ENCODE measurements around the gene CHDH.
A peak's percentile ranks its signal among the peaks of the same experiment; 100 is the strongest.

- TF ChIP-seq, protein P1, sequence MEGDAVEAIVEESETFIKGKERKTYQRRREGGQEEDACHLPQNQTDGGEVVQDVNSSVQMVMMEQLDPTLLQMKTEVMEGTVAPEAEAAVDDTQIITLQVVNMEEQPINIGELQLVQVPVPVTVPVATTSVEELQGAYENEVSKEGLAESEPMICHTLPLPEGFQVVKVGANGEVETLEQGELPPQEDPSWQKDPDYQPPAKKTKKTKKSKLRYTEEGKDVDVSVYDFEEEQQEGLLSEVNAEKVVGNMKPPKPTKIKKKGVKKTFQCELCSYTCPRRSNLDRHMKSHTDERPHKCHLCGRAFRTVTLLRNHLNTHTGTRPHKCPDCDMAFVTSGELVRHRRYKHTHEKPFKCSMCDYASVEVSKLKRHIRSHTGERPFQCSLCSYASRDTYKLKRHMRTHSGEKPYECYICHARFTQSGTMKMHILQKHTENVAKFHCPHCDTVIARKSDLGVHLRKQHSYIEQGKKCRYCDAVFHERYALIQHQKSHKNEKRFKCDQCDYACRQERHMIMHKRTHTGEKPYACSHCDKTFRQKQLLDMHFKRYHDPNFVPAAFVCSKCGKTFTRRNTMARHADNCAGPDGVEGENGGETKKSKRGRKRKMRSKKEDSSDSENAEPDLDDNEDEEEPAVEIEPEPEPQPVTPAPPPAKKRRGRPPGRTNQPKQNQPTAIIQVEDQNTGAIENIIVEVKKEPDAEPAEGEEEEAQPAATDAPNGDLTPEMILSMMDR (IDR thresholded peaks at IDR 0.05), result peak in 2 of 5 experiments; percentile 41 to 46
- TF ChIP-seq EP300 (IDR thresholded peaks at IDR 0.05) (peak; percentile 61 to 92), POLR2A (IDR thresholded peaks at IDR 0.05) (peak; percentile 23 to 53)
These were observed 35.7 kb upstream of the CHDH start, which contains the start of gene ACTR8 for GRCh38 chr3:53881691-53882593.
